ENCODE data around the gene PCNX1. TPM values are rescaled to one million over a fixed set of nuclear protein-coding genes. Genes with fewer than 3 reads are reported as not detected.

The PCNX1 gene
- total and polyA plus RNA-seq, 4 donors: 5.7 to 41.2 (median 18.2) TPM

DNA sequence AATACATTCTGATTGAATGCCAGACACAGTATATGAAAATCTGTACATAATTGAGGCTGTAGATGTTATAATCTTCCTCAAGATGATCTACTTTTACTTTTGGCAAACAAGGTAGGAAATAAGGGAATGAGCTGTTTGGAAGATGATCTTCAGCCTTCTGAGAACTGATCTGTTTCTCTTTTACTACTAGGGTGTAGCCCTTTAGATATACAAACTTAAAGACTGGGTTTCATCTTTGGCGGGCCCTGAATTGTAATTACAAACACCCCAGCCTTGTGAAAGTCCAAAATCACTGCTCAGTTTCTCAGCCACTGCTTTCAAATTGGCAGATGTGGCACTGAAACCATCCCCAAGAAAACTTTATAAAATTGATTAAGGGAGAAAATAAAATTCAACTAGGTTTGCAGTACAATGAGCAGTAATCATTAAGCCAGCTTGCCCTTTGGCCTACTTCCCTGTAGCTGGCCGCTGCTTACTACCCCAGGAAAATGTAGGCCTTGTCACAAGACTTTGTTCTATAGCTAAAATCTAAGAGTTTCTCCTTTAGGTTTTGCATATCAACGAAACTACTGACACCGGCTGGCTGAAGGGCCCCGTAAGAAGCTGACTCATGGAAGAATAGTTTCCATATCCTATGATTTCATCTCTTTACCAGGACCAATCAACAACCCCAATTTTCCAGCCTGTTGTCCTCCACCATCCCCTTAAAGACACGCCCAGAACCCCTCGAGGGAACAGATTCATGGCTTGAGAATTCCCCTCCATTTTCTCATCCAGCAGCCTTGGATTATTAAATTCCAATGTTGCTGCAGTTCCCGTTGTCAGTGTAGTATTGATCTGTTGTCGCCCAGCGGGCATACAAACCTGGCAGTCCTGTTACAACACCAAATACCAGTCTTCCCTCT lies 210.8 kb downstream of the PCNX1 start (continued):
- TF ChIP-seq, protein P1, sequence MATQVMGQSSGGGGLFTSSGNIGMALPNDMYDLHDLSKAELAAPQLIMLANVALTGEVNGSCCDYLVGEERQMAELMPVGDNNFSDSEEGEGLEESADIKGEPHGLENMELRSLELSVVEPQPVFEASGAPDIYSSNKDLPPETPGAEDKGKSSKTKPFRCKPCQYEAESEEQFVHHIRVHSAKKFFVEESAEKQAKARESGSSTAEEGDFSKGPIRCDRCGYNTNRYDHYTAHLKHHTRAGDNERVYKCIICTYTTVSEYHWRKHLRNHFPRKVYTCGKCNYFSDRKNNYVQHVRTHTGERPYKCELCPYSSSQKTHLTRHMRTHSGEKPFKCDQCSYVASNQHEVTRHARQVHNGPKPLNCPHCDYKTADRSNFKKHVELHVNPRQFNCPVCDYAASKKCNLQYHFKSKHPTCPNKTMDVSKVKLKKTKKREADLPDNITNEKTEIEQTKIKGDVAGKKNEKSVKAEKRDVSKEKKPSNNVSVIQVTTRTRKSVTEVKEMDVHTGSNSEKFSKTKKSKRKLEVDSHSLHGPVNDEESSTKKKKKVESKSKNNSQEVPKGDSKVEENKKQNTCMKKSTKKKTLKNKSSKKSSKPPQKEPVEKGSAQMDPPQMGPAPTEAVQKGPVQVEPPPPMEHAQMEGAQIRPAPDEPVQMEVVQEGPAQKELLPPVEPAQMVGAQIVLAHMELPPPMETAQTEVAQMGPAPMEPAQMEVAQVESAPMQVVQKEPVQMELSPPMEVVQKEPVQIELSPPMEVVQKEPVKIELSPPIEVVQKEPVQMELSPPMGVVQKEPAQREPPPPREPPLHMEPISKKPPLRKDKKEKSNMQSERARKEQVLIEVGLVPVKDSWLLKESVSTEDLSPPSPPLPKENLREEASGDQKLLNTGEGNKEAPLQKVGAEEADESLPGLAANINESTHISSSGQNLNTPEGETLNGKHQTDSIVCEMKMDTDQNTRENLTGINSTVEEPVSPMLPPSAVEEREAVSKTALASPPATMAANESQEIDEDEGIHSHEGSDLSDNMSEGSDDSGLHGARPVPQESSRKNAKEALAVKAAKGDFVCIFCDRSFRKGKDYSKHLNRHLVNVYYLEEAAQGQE (IDR thresholded peaks at IDR 0.05): no peak
- TF ChIP-seq HNF4G (IDR thresholded peaks at IDR 0.05) (no peak), MAX (IDR thresholded peaks at IDR 0.05) (no peak), RXRA (IDR thresholded peaks at IDR 0.05) (peak; percentile 71 to 76)

DNA sequence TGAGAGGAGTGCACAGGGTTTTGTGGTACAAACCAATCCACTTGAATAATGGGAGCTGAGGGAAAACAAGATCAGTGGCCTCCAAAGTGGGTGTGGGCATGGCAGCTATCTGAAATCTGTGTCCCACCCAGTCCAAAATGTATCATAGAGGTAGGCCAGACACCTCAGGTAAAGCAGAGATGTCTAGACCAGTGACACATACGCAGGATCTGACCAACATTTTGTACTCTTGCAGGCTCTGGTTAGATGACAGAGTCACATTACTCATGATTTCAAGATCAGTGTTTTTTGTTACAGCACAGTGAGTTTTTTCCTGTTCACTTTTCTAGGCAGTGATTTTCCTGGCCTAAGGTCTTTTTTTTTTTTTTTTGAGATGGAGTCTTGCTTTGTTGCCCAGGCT lies 211.8 kb downstream of the PCNX1 start:
- Histone ChIP-seq H3K27ac (ENCODE audit: low read depth in 1 of 2, low read length in 2 of 2) (peak overlapping the region; percentile 83 to 87), H3K36me3 (ENCODE audit: control insufficient read depth in 4 of 4, insufficient read depth in 3 of 4, low read depth in 1 of 4, low read length in 3 of 4) (peaks cover 0 to 2% (median 0%) of the 10 kb centered on the region in 4 donors), H3K9me3 (ENCODE audit: control insufficient read depth in 4 of 4, low read length in 3 of 4) (no peaks in the 10 kb centered on the region), H3K4me3 (ENCODE audit: low read depth in 1 of 3, low read length in 3 of 3) (no peak overlapping the region), H3K27me3 (ENCODE audit: control insufficient read depth in 4 of 4, insufficient read depth in 4 of 4, low read length in 3 of 4) (no peaks in the 10 kb centered on the region), H3K9ac (ENCODE audit: low read depth in 1 of 2, low read length in 2 of 2) (no peak overlapping the region), H3K4me1 (ENCODE audit: control insufficient read depth in 4 of 4, insufficient read depth in 4 of 4, low read length in 3 of 4) (peaks cover 7 to 41% (median 29%) of the 10 kb centered on the region in 4 donors)
- WGBS: 98% methylated on average over 1 of the region's 1 CpG
- no peak for TF ChIP-seq JUND (IDR thresholded peaks at IDR 0.05)
- TF ChIP-seq HNF4G (IDR thresholded peaks at IDR 0.05): no peak
- TF ChIP-seq FOXA1 (IDR thresholded peaks at IDR 0.05): no peak
- no peak for TF ChIP-seq GABPA (IDR thresholded peaks at IDR 0.05 in 1 of 2, conservative IDR thresholded peaks at IDR 0.05 in 1 of 2)
- TF ChIP-seq MAX (IDR thresholded peaks at IDR 0.05): no peak
- TF ChIP-seq RAD21 (IDR thresholded peaks at IDR 0.05): no peak
- TF ChIP-seq FOXA2 (IDR thresholded peaks at IDR 0.05): no peak
- TF ChIP-seq RXRA (IDR thresholded peaks at IDR 0.05): no peak
- no peak for TF ChIP-seq EGR1 (IDR thresholded peaks at IDR 0.05; ENCODE audit: low read depth in 2 of 2)
- TF ChIP-seq, protein P2, sequence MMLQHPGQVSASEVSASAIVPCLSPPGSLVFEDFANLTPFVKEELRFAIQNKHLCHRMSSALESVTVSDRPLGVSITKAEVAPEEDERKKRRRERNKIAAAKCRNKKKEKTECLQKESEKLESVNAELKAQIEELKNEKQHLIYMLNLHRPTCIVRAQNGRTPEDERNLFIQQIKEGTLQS (IDR thresholded peaks at IDR 0.05): no peak
- TF ChIP-seq CTCF (IDR thresholded peaks at IDR 0.05; ENCODE audit: low read depth, low read length, missing input control): no peak
- TF ChIP-seq, protein P1 (IDR thresholded peaks at IDR 0.05): no peak
- TF ChIP-seq ZBTB33 (IDR thresholded peaks at IDR 0.05): no peak
- no peak for TF ChIP-seq NR2F2 (IDR thresholded peaks at IDR 0.05)
- no peak for TF ChIP-seq TAF1 (conservative IDR thresholded peaks at IDR 0.05)
- no peak for TF ChIP-seq HNF4A (conservative IDR thresholded peaks at IDR 0.05)
- no peak for DNase-seq (ENCODE audit: low spot score)

All from liver (tissue), 9 donors.